ENCODE data around the gene HSP90AA1.
"Not testable (repeated sequence)": the region's sequence is repeated elsewhere in the genome, so short reads cannot be mapped to it uniquely, and the experiment has no call there.

Gene HSP90AA1

DNA sequence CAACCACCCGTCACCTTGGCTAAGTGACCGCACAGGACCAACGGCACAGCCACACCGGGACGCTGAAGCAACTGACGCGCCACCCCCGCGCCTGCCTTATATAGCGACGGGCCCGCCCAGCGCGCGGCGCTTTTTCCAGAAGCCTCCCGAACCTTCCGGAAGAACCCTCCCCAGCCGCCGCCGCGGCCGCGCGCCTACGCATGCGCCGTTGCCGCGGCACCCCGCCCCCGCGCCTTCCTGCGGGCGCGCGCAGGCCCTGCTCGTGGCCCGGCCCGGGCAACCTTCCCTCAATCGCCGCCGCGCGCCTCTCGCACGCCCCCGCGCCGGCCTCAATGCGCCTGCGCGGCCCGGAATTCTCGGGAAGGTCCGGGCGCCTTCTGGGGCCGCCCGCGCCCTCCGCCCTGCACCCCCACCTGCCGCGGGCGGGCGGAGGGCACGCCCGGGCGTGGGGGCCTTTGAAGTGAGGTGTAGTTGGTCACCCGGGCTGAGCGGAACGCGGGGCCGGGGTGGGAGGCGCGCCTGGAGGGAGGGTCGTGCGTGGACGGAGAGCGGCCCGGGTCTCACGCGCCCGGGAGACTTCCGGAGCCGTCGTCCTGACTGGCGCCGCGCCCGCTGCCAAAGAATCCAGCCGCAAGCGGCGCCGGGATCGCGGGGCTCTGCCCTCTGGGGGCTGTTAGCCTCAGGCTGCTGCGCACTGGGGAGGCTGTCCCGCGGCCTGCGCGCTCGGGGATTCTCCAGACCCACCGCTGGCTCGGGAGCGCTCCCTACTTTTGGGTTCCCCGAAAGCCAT lies at the start of gene HSP90AA1:
HSP90AA1 (minus strand) TSS at position 73 of the 790 bp plus-strand sequence. CDS start 666 bp downstream, outside the sequence.
- peak; percentile 92 to 95 (median 93) for DNase-seq (ENCODE audit: low read depth in 2 of 3, low spot score in 1 of 3)

DNA sequence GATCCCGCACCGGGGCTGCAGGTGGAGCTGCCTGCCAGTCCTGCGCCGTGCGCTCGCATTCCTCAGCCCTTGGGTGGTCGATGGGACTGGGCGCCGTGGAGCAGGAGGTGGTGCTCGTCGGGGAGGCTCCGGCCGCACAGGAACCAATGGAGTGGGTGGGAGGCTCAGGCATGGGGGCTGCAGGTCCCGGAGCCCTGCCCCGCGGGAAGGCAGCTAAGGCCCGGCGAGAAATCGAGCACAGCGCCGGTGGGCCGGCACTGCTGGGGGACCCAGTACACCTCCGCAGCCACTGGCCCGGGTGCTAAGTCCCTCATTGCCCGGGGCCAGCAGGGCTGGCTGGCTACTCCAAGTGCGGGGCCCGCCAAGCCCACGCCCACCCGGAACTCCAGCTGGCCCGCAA lies 48.6 kb upstream of the HSP90AA1 start:
- not testable (repeated sequence) for DNase-seq (ENCODE audit: low read depth in 2 of 3, low spot score in 1 of 3)

DNA sequence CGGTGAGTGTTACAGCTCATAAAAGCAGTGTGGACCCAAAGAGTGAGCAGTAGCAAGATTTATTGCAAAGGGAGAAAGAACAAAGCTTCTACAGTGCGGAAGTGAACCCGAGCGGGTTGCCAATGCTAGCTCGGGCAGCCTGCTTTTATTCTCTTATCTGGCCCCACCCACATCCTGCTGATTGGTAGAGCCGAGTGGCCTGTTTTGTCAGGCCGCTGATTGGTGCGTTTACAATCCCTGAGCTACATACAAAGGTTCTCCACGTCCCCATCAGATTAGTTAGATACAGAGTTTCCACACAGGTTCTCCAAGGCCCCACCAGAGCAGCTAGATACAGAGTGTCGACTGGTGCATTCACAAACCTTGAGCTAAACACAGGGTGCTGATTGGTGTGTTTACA lies 47.9 kb upstream of the HSP90AA1 start:
- not testable (repeated sequence) for DNase-seq (ENCODE audit: low read depth in 2 of 3, low spot score in 1 of 3)

DNA sequence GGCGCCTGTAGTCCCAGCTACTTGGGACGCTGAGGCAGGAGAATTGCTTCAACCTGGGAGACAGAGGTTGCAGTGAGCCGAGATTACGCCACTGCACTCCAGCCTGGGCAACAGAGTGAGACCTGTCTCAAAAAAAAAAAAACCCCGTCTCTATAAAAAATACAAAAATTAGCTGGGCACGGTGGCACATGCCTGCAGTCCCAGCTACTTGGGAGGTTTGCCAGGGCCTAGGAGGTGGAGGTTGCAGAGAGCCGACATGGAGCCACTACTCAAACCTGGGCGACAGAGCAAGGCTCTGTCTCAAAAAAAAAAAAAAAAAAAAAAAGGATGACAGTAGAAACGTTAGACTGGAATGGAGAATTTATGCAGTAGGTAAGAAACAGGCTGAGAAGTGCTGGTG lies 47.2 kb upstream of the HSP90AA1 start:
- DNase-seq (ENCODE audit: low read depth in 2 of 3, low spot score in 1 of 3): not testable (repeated sequence)

DNA sequence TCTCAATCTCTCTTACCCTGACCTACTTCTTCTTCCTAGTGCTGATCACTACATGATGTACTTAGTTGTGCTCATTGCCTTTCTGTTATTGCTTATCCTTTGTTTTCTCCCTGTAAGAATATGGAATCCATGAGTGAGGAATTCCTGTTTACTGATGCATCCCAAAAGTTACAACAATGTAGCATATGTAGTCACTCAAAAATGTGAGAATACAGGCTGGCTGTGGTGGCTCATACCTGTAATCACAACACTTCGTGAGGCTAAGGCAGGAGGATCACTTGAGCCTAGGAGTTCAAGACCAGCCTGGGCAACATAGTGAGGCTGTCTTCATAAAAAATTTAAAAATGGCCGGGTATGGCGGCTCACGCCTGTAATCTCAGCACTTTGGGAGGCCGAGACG lies 44.9 kb upstream of the HSP90AA1 start:
- no peak for DNase-seq (ENCODE audit: low read depth in 2 of 3, low spot score in 1 of 3)

DNA sequence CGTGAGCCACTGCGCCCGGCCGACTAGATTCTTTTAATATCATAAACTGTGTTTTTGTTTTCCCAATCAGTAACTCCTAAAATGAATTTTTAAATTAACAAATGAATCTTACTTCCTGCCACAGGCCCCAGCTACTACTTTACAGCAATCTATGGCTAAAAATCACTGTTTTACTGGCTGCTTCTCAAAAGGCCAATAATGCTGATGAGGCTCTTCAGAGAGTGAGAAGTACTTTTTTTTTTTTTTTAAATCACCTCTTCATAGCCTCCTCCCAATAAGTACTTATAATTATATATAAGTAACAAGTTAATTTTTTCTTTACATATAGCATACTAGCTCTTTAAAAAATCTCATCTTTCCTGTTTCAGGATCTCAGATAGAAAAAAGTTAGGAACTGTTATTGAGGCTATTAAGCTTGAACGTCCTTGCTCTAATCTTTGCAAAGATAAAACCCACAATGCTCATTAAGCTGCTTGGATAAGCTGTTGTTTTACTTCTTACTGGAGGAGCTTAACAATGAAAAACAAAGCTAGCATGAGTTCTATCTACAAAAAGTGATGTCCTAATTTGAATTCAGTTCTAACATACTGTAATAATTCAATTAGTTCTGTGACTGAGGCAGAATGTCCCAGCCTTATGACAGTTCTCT lies 40.1 kb upstream of the HSP90AA1 start:
- no peak for DNase-seq (ENCODE audit: low read depth in 2 of 3, low spot score in 1 of 3)

DNA sequence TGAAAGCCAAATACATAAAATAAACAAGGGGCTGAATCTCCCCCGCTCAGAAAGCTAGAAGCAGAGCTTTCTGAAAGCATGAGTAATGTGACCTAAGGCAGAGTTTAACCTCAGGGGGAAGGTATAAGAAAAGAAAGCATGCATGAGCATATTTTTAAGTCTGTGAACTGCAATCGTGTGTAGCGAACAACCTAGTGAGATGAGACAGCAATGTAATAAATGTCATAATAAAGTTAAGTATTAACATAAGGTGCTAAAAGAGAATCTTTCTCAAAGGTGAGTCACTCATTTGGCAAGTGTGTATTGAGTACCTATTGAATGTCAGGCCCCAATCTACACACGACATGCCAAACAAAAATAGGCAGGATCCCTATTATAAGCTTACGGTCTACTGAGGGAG lies 38.7 kb upstream of the HSP90AA1 start:
- no peak for DNase-seq (ENCODE audit: low read depth in 2 of 3, low spot score in 1 of 3)

DNA sequence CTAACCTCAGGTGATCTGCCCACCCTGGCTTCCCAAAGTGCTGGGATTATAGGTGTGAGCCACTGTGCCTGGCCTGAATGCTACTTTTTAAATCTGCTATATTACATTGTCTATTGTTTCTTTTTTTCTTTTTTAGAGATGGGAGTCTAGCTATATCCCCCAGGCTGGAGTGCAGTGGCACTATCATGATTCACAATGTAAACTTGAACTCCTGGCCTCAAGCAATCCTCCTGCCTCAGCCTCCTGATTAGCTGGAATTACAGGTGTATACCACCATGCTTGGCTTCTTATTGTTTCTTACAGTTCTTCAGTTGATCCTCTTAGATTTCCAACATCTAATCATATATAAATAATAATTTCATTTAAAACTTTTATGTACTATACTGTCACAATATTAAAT lies 37.6 kb upstream of the HSP90AA1 start:
- no peak for DNase-seq (ENCODE audit: low read depth in 2 of 3, low spot score in 1 of 3)

DNA sequence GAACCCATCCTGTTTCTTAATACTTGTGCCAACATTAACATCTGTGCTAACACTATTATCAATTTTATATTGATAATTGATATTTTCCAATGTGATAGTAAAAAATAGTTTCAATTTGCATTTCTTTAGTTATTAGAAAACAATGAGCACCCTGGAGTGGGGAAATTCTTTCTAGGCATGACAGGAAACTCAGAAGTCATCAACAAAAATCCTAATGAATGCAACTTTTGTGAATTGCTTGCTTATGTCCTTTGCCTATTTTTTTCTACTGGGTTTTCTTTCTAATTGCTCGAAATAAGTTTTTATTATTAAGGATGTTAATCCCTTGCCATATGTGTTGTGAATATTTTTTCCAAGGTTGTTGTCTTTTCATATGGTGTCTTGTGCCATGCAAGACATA lies 34.7 kb upstream of the HSP90AA1 start:
- no peak for DNase-seq (ENCODE audit: low read depth in 2 of 3, low spot score in 1 of 3)

DNA sequence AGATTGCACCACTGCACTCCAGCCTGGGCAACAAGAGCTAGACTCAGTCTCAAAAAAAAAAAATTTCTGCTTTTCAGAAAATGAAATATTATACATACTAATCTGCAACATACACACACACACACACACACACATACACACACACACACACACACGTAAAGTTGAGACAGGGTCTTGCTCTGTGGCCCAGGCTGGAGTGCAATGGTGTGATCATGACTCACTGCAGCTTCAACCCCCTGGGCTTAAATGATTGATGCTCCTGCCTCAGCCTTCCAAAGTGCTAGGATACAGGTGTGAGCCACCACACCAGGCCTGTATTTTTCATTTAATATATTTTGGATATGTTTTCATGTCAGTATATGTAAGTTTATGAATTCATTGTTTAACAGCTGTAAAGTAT lies 34.0 kb upstream of the HSP90AA1 start:
- no peak for DNase-seq (ENCODE audit: low read depth in 2 of 3, low spot score in 1 of 3)

DNA sequence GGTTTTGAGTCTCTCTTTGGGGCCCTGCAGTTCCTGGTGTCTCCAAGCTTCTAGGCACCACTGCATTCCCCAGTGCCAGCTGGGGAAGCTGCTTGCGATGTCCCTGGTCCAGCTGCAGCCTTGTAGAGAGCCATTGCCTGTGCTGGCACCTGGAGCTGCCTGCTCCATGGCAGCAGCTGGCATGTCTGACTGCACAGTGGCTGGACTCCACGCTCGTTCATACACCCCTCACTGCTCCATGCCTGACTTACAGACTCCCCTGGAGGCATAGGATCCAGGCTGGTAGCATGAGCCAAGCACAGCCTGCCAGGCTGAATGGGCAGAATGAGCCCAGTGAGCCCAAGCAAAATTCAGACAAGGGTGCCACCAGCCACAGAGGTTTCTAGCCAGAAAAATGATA lies 31.0 kb upstream of the HSP90AA1 start:
- DNase-seq (ENCODE audit: low read depth in 2 of 3, low spot score in 1 of 3): no peak

DNA sequence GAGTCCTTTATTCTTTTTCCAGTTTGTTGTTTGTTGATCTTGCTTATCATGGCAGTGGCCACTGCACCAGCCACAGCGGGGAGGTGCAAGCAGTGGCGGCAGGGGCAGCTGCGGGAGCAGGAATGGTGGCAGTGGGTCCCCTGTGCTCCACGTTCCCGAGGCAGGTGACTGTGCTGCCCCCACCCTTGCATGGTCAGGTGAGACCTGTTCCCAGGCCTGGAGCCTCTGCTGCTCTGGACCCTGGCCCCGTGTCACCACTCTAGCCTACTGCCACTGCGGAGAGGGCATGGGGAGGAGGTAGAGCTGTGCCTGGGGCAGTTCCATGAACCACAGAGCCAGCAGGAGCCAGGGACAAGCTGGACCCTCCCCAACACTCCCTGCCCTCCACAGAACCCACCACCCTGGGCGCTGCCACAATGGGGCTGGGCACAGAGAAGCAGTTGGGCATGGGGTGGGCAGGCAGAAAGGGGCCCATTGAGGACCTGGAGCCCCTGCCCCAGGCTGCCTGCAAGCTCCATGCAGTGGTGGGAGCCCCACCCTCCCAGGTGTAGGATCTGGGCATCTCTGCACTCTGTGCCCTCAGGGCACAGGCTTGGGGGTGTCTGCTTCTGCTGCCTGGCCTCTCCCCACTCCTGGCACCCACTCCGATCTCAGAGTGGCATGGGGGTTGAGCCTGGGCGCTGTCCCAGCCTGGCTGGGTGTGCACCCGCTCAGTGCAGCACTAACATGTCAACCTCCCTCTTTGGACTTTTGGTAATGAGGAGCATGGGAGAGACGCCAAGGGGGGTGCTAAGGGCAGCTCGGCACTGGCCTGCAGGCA lies 29.7 kb upstream of the HSP90AA1 start:
- DNase-seq (ENCODE audit: low read depth in 2 of 3, low spot score in 1 of 3): no peak

DNA sequence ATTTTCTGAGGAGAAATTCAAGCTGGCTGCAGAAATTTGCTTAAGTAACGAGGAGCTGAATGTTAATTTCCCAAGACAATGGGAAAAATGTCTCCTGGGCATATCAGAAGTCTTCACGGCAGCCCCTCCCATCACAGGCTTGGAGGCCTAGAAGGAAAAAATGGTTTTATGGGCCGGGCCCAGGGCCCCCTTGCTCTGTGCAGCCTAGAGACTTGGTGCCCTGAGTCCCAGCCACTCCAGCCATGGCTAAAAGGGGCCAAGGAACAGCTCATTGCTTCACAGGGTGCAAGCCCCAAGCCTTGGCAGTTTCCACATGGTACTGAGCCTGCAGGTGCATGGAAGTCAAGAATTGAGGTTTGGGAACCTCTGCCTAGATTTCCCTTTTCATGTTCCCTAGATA lies 24.3 kb upstream of the HSP90AA1 start:
- no peak for DNase-seq (ENCODE audit: low read depth in 2 of 3, low spot score in 1 of 3)

DNA sequence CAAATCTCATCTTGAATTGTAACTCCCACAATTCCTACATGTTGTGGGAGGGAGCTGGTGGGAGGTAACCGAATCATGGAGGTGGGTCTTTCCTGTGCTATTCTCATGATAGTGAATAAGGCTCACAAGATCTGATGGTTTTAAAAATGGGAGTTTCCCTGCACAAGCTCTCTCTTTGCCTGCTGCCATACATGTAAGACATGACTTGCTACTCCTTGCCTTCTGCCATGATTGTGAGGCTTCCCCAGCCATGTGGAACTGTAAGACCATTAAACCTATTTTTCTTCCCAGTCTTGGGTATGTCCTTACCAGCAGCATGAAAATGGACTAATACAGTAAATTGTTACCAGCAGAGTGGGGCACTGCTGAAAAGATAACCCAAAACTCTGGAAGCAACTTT lies 22.5 kb upstream of the HSP90AA1 start:
- not testable (repeated sequence) for DNase-seq (ENCODE audit: low read depth in 2 of 3, low spot score in 1 of 3)

DNA sequence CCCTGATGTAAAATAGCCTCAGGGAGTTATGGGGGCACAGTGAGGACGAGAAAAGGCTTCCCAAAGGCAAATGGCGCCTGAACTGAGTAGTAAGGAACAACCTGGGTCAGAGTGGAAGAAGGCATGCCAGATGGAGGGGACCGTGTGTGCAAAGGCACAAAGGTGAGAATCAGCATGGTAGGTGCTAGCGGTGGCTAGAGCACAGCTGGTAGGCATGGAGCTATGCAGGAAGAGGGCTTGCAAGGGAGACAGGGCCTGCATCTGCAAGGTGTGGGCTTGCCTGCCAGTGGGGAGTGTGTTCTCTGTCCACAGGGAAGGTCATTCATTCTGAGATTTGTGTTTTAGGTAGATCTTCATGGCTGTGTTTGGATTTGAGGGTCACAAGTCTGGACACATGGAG lies 18.5 kb upstream of the HSP90AA1 start:
- no peak for DNase-seq (ENCODE audit: low read depth in 2 of 3, low spot score in 1 of 3)

DNA sequence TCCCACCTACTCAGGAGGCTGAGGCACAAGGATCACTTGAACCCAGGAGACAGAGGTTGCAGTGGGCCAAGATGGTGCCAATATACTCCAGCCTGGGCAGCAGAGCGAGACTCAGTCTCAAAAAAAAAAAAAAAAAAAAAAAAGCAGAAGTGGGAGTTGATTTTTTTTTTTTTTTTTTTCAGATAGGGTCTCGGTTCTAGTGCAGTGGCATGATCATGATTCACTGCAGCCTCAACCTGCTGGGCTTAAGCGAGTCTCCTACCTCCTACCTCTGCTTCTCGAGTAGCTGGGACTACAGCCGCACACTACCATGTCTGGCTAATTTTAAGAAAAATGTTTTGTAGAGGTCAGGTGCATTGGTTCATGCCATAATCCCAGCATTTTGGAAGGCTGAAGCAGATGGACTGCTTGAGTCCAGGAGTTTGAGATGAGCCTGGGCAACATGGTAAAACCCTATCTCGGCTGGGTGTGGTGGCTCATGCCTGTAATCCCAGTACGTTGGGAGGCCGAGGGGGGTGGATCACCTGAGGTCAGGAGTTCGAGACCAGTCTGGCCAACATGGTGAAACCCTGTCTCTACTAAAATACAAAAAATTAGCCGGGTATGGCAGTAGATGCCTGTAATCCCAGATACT lies 16.3 kb upstream of the HSP90AA1 start:
- no peak for DNase-seq (ENCODE audit: low read depth in 2 of 3, low spot score in 1 of 3)

DNA sequence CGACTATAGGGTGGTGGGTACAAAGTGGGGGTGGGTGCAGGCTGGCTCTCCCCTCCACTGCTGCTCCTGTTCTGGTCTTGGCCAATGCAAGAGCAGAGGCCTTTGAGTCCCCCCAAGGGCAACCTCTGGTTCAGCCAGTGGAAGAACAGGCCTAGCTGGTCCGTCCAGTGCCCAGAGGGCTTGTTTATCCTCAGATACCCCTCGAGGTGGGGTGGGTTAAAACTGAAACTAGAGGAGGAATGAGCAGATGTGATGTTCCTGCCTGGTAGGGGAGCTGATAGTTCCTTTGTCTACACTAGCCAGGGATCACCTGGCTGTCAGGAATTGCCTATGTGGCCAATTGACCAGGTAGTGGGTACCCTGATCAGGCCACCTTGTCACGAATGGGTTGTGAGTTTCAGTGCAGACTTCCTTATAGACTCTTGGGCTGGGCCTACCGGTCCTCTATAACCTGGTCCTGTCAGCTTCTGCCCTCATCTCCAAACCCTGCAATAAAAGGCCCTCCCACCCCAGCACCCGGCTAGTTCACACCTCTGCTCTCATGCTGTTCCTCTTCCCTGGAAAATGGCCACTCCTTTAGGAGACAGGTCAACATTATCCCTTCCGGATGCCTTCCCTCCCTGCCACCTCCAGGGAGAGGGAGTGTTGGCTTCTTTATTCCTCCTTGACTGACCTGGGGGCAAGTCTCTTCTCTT lies 10.7 kb upstream of the HSP90AA1 start:
- no peak for DNase-seq (ENCODE audit: low read depth in 2 of 3, low spot score in 1 of 3)

DNA sequence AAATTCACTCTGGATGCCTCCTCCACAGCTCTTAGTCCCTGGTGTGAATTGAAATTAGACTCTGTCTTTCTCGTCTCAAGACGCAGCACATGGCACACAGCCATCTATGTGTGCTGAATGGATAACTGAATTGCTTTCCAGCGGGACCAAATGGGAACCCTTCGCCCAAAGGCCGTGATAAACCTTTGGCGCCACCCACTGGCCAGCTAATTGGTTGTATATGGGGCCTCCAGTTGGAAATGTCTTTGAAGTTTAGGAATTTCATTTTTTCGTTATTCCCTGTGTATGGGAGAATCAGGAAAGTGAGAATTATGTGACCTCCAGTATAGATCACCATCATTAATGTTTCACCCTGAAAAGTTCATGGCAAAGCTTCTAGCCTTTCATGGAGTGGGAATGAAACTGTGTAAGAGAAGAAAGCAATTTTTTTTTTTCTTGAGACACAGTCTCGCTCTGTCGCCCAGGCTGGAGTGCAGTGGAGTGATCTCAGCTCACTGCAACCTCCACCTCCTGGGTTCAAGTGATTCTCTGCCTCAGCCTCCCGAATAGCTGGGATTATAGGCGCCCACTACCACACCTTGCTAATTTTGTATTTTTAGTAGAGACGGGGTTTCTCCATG lies 9.8 kb upstream of the HSP90AA1 start:
- peak in 2 of 3 donors; percentile 62 to 66 for DNase-seq (ENCODE audit: low read depth in 2 of 3, low spot score in 1 of 3)

DNA sequence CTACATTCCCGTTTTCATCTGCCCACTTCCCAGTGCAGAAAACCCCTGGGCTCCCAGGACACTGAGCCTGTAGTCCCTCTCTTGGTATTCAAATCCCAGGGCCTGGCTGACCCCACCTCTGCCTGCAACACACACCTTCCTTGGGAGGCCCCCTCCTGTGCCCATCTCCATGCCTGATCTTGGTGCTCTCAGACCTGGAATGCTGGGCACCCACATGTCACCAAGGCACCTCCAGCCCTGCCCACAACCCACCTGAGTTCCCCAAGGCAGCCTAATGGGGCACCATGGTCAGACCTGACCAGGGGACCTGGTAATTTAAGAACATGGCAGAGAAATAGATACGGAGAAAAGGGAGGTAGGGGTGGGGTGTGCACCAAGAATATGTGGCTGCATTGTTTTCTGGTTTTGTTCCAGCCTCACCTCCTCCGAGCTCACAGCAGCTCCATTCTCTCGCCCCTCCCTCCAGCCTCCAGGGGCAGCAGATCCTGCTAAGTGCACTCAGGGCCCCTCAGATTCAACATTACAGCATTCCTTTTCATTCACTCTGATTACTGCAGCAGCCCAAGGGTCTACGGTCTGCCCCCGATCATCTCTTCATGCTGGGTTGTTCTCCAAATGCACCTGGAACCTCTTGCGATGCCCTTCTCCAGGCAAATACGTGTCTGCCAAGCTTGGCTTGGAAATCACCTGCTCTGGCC lies 9.2 kb upstream of the HSP90AA1 start:
- no peak for DNase-seq (ENCODE audit: low read depth in 2 of 3, low spot score in 1 of 3)

All from stimulated activated CD4-positive, alpha-beta T cell treated with anti-CD3 and anti-CD28 coated beads, Interleukin-12 subunit alpha, Interleukin-12 subunit beta, amount 100 ng/mL, for 48 hours (primary cell).